Mucosa of descending colon (tissue), 3 donors: ENCODE measurements around the gene RNF31. TPM values are rescaled to one million over a fixed set of nuclear protein-coding genes. Genes with fewer than 3 reads are reported as not detected.

Experiments used
- ATAC-seq: fragments of 200-7000 bp; cut with Tn5 transposase; one replicate; pipeline ENCODE4 v1.9.1; 2020; ENCODE audit warnings: mild to moderate bottlenecking, moderate library complexity
- DNase-seq, 3 donors: peaks; one replicate each; pipeline ENCODE4 v3.0.0-alpha.2; 2020
- H3K36me3 ChIP-seq: fragments of 200-600 bp; one replicate; pipeline ENCODE4 v1.8.0; 2021; ENCODE audit warnings: low read depth, mild to moderate bottlenecking
- H3K4me1 ChIP-seq: fragments of 200-600 bp; one replicate; pipeline ENCODE4 v1.8.0; 2021; ENCODE audit warnings: low read depth, mild to moderate bottlenecking
- H3K4me3 ChIP-seq: fragments of 200-600 bp; one replicate; pipeline ENCODE4 v1.8.0; 2021; ENCODE audit warnings: mild to moderate bottlenecking
- H3K9me3 ChIP-seq: fragments of 200-600 bp; one replicate; pipeline ENCODE4 v1.8.0; 2021; ENCODE audit warnings: mild to moderate bottlenecking
- CTCF ChIP-seq: fragments of 200-600 bp; IDR thresholded peaks from one replicate; pipeline ENCODE4 v1.8.0; 2022; ENCODE audit warnings: antibody characterized with exemption, mild to moderate bottlenecking
- intact Hi-C, 2 donors: fragments of 100-400 bp; cut with DNase I in 1 of 2; cut with micrococcal nuclease in 1 of 2; formaldehyde crosslinking; loops; one replicate each; pipeline versions ENCODE4 v1.11.0 to v1.11.1; 2022; cut with DNase I, micrococcal nuclease
- total RNA-seq, 3 donors: library from RNA; stranded (reverse); fragmentation: NEBNext Ultra II Directional in 2 of 3; extraction: Animal tissue kit (Norgen Biotek cat#: 25700) in 2 of 3; gene quantifications; one replicate each; pipeline versions ENCODE4 v1.2.1 to v1.2.4, GENCODE V29; 2021 to 2023
- donor health status: DM: no; HTN: no; CAD: no; lungs with moderate emphysema.
- donor health status: DM: no; HTN: no; CAD: no.
- donor health status: DM: no; HTN: yes; CAD: no.

The RNF31 gene
- total RNA-seq, 3 donors from 2014 or later: 52.8 to 66.2 (median 59.0) TPM

- no peak for ATAC-seq
- H3K4me3 ChIP-seq: no peak overlapping the region
- no peaks in the 10 kb centered on the region for H3K9me3 ChIP-seq
- H3K36me3 ChIP-seq: no peaks in the 10 kb centered on the region
- peak in 1 of 3 donors; percentile 65 for DNase-seq
- no peak for TF ChIP-seq CTCF
- intact Hi-C loops: no loop called here
- H3K4me1 ChIP-seq: peaks cover 6% of the 10 kb centered on the region
These were observed 15.1 kb upstream of the RNF31 start for GRCh38 chr14:24132061-24132685.

- intact Hi-C loops: no loop called here
- H3K4me1 ChIP-seq: peaks cover 14% of the 10 kb centered on the region
- H3K4me3 ChIP-seq: no peak overlapping the region
- H3K9me3 ChIP-seq: no peaks in the 10 kb centered on the region
- ATAC-seq (no peak), DNase-seq (no peak)
- TF ChIP-seq CTCF: no peak
- no peaks in the 10 kb centered on the region for H3K36me3 ChIP-seq
These were observed 14.3 kb upstream of the RNF31 start for GRCh38 chr14:24132976-24133375.

GRCh38 chr14:24133735-24134134 is 13.6 kb upstream of the RNF31 start:
- intact Hi-C loops: no loop called here
- ATAC-seq (no peak), DNase-seq (no peak)
- no peak for TF ChIP-seq CTCF
- no peaks in the 10 kb centered on the region for H3K9me3 ChIP-seq
- H3K4me3 ChIP-seq: no peak overlapping the region
- H3K4me1 ChIP-seq: peaks cover 17% of the 10 kb centered on the region
- H3K36me3 ChIP-seq: no peaks in the 10 kb centered on the region

- Histone ChIP-seq H3K36me3 (no peaks in the 10 kb centered on the region), H3K4me1 (peaks cover 30% of the 10 kb centered on the region), H3K4me3 (no peak overlapping the region), H3K9me3 (no peaks in the 10 kb centered on the region)
- ATAC-seq: no peak
- TF ChIP-seq CTCF: no peak
- intact Hi-C loops: no loop called here
- DNase-seq: no peak
These were observed 11.8 kb upstream of the RNF31 start for GRCh38 chr14:24135584-24135833.

GRCh38 chr14:24135834-24136683 is 11.2 kb upstream of the RNF31 start, which contains the start of gene PSME1:
TSS of gene PSME1 (plus strand) at chr14:24136194. CDS start at chr14:24136263, 69 bp downstream.
- intact Hi-C loops: no loop called here
- Histone ChIP-seq H3K9me3 (no peaks in the 10 kb centered on the region), H3K4me3 (peak within 1 kb of the TSS; percentile 98), H3K36me3 (no peaks in the 10 kb centered on the region), H3K4me1 (peaks cover 30% of the 10 kb centered on the region)
- TF ChIP-seq CTCF: no peak
- peak; percentile 96 to 99 (median 97) for DNase-seq
- ATAC-seq: peak; percentile 97
